Glutamatergic neuron (in vitro differentiated cells): ENCODE measurements around the gene FBXL20. TPM values are rescaled to one million over a fixed set of nuclear protein-coding genes. Genes with fewer than 3 reads are reported as not detected.
"Not testable (repeated sequence)": the region's sequence is repeated elsewhere in the genome, so short reads cannot be mapped to it uniquely, and the experiment has no call there.

Experiments
- DNase-seq: peaks from one replicate; pipeline ENCODE4 v3.0.0; 2022
- H3K27ac Mint-ChIP-seq: one replicate; pipeline ENCODE4 v1.8.0; 2020; ENCODE audit warnings: mild to moderate bottlenecking, mixed read lengths, inconsistent platforms; ENCODE audit not compliant: unreplicated experiment
- H3K27me3 Mint-ChIP-seq: one replicate; pipeline ENCODE4 v1.8.0; 2020; ENCODE audit warnings: mild to moderate bottlenecking, moderate library complexity, mixed read lengths, inconsistent platforms; ENCODE audit not compliant: unreplicated experiment
- H3K36me3 Mint-ChIP-seq: one replicate; pipeline ENCODE4 v1.8.0; 2020; ENCODE audit warnings: mild to moderate bottlenecking, mixed read lengths, inconsistent platforms; ENCODE audit not compliant: unreplicated experiment
- H3K4me1 Mint-ChIP-seq: one replicate; pipeline ENCODE4 v1.8.0; 2020; ENCODE audit warnings: mild to moderate bottlenecking, low read depth, mixed read lengths, inconsistent platforms; ENCODE audit not compliant: unreplicated experiment
- H3K4me3 Mint-ChIP-seq: one replicate; pipeline ENCODE4 v1.8.0; 2020; ENCODE audit warnings: mild to moderate bottlenecking, mixed read lengths, inconsistent platforms; ENCODE audit not compliant: unreplicated experiment
- H3K9me3 Mint-ChIP-seq: one replicate; pipeline ENCODE4 v1.8.0; 2020; ENCODE audit warnings: mild to moderate bottlenecking, moderate library complexity, mixed read lengths, inconsistent platforms; ENCODE audit not compliant: unreplicated experiment
- total RNA-seq: library from RNA; stranded (reverse); fragmentation: NEBNext Ultra II Directional; extraction: Animal tissue kit (Norgen Biotek cat#: 25700); gene quantifications from one replicate; pipeline ENCODE4 v1.2.1, GENCODE V29; 2021; ENCODE audit not compliant: unreplicated experiment
- TF ChIP-seq, protein P1 (sequence below): fragments of 200-600 bp; sonication (generic); IDR thresholded peaks from one replicate; pipeline ENCODE4 v1.5.0; 2021; ENCODE audit not compliant: partially characterized antibody, unreplicated experiment

Gene FBXL20
- total RNA-seq, 1 donor from 2014 or later, result 31.0 TPM

DNA sequence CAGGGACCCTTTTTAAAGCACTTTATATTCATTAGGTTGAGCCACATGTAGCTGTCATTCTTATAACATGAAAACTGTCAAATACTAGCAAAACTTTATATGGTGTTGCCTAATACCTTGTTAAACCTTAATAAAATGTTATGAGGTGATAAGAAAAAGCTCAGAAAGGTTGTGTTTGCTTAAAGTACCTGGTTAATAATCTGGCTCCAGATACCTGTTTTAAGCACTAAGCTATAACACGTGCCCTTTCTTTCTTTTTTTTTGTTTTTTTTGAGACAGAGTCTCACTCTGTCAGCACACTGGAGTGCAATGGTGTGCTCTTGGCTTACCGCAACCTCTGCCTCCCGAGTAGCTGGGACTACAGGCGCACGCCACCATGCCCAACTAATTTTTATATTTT, 116.7 kb downstream of the FBXL20 start:
- H3K27ac Mint-ChIP-seq, result no peak overlapping the region
- no peak for DNase-seq
- H3K27me3 Mint-ChIP-seq, result no peaks in the 10 kb centered on the region
- TF ChIP-seq, protein P1, sequence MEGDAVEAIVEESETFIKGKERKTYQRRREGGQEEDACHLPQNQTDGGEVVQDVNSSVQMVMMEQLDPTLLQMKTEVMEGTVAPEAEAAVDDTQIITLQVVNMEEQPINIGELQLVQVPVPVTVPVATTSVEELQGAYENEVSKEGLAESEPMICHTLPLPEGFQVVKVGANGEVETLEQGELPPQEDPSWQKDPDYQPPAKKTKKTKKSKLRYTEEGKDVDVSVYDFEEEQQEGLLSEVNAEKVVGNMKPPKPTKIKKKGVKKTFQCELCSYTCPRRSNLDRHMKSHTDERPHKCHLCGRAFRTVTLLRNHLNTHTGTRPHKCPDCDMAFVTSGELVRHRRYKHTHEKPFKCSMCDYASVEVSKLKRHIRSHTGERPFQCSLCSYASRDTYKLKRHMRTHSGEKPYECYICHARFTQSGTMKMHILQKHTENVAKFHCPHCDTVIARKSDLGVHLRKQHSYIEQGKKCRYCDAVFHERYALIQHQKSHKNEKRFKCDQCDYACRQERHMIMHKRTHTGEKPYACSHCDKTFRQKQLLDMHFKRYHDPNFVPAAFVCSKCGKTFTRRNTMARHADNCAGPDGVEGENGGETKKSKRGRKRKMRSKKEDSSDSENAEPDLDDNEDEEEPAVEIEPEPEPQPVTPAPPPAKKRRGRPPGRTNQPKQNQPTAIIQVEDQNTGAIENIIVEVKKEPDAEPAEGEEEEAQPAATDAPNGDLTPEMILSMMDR, result no peak
- H3K4me1 Mint-ChIP-seq, result no peaks in the 10 kb centered on the region
- no peaks in the 10 kb centered on the region for H3K9me3 Mint-ChIP-seq
- no peaks in the 10 kb centered on the region for H3K36me3 Mint-ChIP-seq
- no peak overlapping the region for H3K4me3 Mint-ChIP-seq

DNA sequence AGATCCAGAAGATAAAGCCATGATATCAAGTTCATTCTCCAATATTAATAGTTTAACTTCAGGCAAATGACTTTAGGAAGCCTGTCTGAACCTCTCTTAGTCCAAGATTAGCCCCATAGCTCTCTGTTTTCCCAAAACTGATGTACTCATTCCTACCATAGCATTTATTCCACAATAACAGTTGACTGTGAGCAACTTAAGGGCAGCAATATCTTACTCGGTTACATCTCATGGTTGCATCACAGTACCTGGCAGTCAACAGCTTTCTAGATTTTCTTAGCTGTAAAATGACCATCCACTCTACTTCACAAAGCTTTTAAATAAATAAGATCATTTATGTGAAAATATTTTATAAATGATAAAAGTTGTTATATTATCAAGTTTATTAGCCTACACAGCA, 117.5 kb downstream of the FBXL20 start:
- no peaks in the 10 kb centered on the region for H3K36me3 Mint-ChIP-seq

DNA sequence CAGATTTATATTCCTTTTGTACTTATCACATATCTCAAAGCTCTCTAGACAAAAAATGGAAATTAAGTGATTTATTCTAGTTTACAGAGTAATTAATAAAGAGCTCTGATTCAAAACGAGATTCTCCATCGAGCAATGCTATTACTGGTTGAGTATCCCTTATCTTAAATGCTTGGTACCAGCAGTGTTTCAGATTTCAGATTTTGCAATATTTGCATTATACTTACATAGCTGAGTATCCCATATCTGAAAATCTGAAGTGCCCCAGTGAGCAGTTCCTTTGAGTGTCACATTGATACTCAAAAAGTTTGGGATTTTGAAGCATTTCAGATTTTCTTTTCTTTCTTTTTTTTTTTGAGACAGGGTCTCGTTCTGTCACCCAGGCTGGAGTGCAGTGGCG, 118.3 kb downstream of the FBXL20 start:
- no peak for DNase-seq
- Mint-ChIP-seq H3K4me1 (no peaks in the 10 kb centered on the region), H3K27me3 (no peaks in the 10 kb centered on the region), H3K9me3 (no peaks in the 10 kb centered on the region), H3K4me3 (no peak overlapping the region), H3K36me3 (no peaks in the 10 kb centered on the region), H3K27ac (no peak overlapping the region)
- TF ChIP-seq, protein P1, result no peak

More for the DNA sequence above, 117.5 kb downstream of the FBXL20 start:
- DNase-seq, result no peak
- TF ChIP-seq, protein P1, result no peak
- Mint-ChIP-seq H3K27ac (no peak overlapping the region), H3K9me3 (no peaks in the 10 kb centered on the region), H3K4me3 (no peak overlapping the region), H3K27me3 (no peaks in the 10 kb centered on the region), H3K4me1 (no peaks in the 10 kb centered on the region)

DNA sequence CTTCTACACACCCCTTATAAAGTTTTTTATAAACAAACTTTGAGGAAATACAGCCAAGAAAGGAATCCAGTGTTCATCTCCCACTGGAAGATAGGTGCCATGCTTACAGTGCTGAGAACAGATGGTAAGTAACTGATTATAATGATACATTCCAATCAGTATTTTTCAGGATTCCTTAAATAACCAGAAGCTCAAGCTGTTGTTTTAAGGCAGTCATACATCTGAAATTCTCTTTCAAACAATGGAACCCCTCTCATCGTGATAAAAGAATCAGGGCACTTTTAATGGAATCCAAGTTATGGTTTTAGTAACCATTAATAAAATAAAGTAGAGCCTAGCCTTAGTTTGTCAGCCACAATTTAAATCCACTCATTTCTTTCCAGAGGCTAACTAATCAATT, 119.6 kb downstream of the FBXL20 start:
- H3K4me1 Mint-ChIP-seq, result no peaks in the 10 kb centered on the region
- DNase-seq, result no peak
- H3K9me3 Mint-ChIP-seq, result no peaks in the 10 kb centered on the region
- no peak overlapping the region for H3K4me3 Mint-ChIP-seq
- H3K27me3 Mint-ChIP-seq, result no peaks in the 10 kb centered on the region
- no peaks in the 10 kb centered on the region for H3K36me3 Mint-ChIP-seq
- TF ChIP-seq, protein P1, result no peak
- H3K27ac Mint-ChIP-seq, result no peak overlapping the region

DNA sequence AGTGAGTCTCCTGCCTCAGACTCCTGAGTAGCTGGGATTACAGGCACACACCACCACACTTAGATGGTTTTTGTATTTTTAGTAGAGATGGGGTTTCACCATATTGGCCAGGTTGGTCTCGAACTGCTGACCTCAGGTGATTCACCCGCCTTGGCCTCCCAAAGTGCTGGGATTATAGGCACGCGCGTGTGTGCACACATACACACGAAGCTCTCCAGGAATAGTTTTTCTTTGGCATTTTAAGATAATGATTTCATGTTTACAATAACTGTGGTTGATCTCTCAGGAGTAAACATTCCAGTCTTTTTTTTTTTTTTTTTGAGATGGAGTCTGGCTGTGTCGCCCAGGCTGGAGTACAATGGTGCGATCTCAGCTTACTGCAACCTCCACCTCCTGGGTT, 123.2 kb downstream of the FBXL20 start:
- not testable (repeated sequence) for H3K27ac Mint-ChIP-seq, H3K4me1 Mint-ChIP-seq, H3K36me3 Mint-ChIP-seq, DNase-seq, H3K27me3 Mint-ChIP-seq, H3K9me3 Mint-ChIP-seq, H3K4me3 Mint-ChIP-seq

DNA sequence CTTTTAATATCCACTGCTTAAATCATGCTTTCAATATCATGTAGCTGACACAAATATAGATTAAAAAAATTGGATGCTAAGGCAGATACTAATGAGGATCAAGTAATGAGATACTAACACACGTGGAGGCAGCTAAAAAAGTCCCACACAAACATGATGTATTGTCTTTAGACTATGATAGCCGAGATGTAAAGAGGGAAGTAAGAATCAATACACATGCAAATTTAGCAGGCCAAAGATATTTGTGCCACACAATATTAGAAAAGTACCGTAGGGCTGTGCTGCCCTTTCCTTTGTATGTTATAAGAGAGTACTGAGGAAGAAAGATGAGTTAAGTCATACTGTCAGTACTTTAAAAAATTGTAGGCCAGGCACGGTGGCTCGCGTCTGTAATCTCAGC, 124.3 kb downstream of the FBXL20 start:
- H3K27me3 Mint-ChIP-seq, result no peaks in the 10 kb centered on the region

More for the DNA sequence above, 124.3 kb downstream of the FBXL20 start:
- Mint-ChIP-seq H3K4me1 (no peaks in the 10 kb centered on the region), H3K4me3 (no peak overlapping the region), H3K36me3 (no peaks in the 10 kb centered on the region), H3K9me3 (no peaks in the 10 kb centered on the region), H3K27ac (no peak overlapping the region)
- no peak for DNase-seq
- TF ChIP-seq, protein P1, result no peak
